Hematopoietic multipotent progenitor cell treated with erythropoietin and hydrocortisone succinate and interleukin-3 and kit ligand, for 15 days (in vitro differentiated cells): Measurements from ENCODE around the gene LARP1.
A peak's percentile ranks its signal among the peaks of the same experiment; 100 is the strongest.

Experiments used
- DNase-seq: peaks from one replicate; pipeline ENCODE4 v3.0.0-alpha.2; 2015; ENCODE audit warnings: low spot score

LARP1 gene

GRCh38 chr5:154858297-154858971 lies 103.3 kb downstream of the LARP1 start, which contains the start of gene CNOT8:
Gene CNOT8 (plus strand): TSS chr5:154858627. CDS start chr5:154863279, 4,652 bp downstream.
- peak; percentile 91 for DNase-seq

DNA sequence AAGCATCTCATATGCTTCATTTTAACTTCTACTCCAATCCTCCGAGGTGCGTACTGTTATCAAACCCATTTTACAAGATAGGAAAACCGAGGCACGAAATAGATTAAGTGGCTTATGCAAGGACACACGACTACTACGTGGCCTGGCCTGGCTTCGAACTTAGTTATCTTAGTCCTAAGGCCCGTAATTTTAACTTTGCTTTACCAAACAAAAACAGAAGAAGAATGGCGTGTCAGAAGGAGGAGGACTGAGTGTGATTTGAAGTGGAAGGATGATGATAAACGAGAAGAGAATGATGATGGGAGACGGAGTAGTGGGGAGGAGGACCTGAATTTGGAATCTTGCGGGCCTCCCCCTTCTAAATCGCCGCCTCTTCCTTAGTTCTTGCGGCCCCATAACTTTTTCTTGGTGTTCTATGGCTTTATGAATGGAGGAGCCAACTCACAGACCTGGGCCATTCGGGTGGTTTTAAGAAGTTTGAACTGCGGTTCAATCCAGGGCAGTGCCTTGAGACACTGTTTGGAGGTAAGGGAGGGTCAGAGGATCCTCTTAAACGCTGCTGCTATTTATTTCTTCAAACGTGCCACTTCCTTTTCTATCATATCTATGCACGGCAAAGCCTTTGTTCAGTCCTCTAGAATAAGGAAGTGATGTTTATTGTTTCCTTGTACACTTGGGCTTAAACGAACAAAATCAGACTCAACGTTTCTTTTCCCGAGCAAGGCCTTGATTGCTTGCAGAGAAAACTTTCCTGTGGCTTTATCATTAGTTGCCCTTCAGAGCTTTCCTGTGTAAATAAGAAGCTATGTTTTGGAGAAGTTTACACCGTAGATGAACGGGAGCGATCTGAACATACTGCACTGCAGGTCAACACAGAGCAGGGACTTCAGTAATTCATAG lies 104.0 kb downstream of the LARP1 start:
- peak; percentile 41 for DNase-seq

DNA sequence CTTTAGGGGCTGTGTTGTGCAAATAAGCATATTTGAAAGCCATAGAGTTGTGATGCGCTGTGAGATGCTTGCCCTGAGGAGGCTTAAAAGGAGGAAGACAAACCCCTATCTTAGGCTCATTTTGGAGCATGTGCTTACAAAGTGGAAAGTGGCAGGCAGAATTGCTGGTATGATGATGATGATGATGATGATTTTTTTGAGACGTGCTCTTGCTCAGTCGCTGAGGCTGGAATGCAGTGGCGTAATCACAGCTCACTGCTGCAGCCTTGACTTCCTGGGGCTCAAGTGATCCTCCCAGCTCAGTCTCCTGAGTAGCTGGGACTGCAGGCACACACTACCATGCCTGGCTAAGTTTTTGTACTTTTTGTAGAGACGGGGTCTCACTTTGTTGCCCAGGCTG lies 104.9 kb downstream of the LARP1 start:
- DNase-seq = no peak

GRCh38 chr5:154860765-154861164 lies 105.6 kb downstream of the LARP1 start:
- no peak for DNase-seq

- no peak for DNase-seq
Measured at GRCh38 chr5:154861946-154862345, 106.8 kb downstream of the LARP1 start.

DNA sequence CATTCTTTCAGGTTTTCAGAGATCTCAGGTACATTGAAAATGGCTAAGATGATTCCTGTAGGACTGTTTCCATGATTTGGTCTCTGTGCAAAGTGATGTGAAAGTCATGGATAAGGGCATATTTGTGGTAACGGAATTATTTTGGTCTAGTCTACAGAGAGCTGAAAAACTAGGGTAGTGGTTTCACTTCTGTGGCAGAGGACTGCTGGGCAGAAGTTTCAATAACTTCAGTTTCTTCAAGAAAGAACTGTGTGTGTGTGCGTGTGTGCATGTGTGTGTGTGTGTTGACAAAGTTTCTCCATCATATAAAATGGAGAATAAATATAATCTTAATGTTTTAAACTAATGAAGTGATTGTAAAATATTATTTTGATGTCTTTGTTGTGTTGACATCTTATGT lies 107.6 kb downstream of the LARP1 start:
- DNase-seq = no peak

- no peak for DNase-seq
Measured at GRCh38 chr5:154863291-154864080, 108.3 kb downstream of the LARP1 start.

GRCh38 chr5:154865466-154866184 lies 110.4 kb downstream of the LARP1 start:
- DNase-seq = no peak

DNA sequence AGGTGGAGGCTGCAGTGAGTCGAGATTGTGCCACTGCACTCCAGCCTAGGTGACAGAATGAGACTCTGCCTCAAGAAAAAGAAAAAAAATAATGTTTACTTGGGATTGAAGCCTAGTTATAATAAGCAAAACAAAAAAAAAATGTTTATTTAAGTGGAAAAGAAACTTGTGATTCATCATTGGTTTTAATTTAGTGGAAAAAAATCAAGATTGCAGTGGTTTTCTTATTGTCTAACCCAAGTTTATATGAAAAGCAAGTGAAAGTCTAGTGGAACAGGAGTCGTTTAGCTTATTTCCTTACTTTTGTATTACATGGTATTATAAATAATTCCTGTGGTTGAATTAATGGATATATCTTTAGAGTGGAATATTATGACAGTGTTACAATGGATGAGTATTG lies 111.7 kb downstream of the LARP1 start:
- DNase-seq = no peak
